Coronary artery (tissue), 2 donors: Measurements from ENCODE around the gene RFX4.

Experiments
- DNase-seq: peaks from one replicate; pipeline ENCODE4 v3.0.0-alpha.2; 2017; ENCODE audit warnings: low spot score
- H3K27ac ChIP-seq, 2 donors: fragments of 200-600 bp; sonication (generic); one replicate each; pipeline ENCODE4 v1.5.1; 2016 to 2019
- H3K4me3 ChIP-seq: fragments of 200-600 bp; sonication (generic); 2 replicates; pipeline ENCODE4 v1.5.1; 2016; ENCODE audit warnings: mild to moderate bottlenecking, moderate library complexity
- CTCF ChIP-seq: fragments of 200-600 bp; sonication (generic); IDR thresholded peaks from one replicate; pipeline ENCODE4 v1.5.1; 2019; ENCODE audit warnings: antibody characterized with exemption

RFX4 gene

DNA sequence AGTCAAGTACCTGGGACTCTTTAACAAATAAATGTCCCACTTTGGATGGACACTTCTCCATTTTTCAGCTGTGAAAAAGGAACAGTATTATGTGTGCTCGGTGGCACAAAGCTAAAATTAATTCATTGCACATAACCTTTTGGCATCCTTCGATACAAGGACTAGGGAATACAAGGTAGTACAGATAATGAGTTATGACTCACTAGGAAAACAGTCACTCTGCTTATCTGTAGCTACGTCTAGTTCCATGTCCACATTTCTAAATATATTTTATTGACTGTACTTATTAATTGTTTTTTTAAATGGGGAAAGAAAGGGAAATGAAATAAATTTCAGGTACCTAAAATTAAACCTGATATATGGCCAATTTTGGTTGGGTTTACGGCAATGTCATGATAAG, 156.5 kb downstream of the RFX4 start:
- TF ChIP-seq CTCF: no peak
- H3K4me3 ChIP-seq: no peak overlapping the region
- no peak overlapping the region for H3K27ac ChIP-seq
- no peak for DNase-seq

- no peak for DNase-seq
- H3K27ac ChIP-seq: no peak overlapping the region
- no peak for TF ChIP-seq CTCF
- H3K4me3 ChIP-seq: no peak overlapping the region
These were observed 157.2 kb downstream of the RFX4 start for GRCh38 chr12:106739815-106740530.

DNA sequence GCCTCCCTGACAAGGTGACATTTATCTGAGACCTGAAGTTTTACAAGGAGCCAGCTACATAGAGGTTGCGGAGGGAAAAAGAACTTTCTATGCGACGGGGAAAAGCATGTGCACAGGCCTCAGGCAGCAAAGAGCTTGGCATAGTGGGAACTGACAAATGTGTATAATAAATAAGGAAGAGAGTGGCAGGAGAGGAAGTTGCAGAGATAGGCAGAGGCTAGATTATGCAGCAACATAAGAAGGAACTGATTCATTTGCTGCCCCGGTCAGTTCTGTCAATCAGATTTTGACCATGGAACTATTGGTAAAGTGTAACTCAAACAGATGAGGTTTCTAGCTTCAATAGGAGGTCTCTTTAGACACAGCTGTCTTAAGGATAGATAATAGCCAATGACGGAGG, 158.0 kb downstream of the RFX4 start:
- DNase-seq: no peak
- no peak overlapping the region for H3K4me3 ChIP-seq
- no peak for TF ChIP-seq CTCF
- H3K27ac ChIP-seq: no peak overlapping the region

DNA sequence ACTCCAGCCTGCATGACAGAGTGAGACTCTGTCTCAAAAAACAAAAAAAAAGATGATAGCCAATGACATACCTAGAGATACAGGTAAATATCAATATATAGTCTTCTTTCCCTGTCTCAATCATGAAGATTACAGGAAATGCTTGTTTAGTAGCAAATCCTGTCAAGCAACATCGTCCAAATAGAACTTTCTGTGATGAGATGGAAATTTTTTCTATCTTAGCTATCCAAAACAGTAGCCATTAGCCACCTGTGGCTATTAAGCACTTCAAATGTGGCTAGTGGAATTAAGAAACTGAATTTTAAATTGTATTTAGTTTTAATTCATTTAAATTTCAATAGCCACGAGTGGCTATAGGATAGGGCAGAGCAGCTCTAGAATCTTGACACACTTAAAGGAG, 158.4 kb downstream of the RFX4 start:
- Histone ChIP-seq H3K4me3 (no peak overlapping the region), H3K27ac (no peak overlapping the region)
- TF ChIP-seq CTCF: no peak
- DNase-seq: no peak

DNA sequence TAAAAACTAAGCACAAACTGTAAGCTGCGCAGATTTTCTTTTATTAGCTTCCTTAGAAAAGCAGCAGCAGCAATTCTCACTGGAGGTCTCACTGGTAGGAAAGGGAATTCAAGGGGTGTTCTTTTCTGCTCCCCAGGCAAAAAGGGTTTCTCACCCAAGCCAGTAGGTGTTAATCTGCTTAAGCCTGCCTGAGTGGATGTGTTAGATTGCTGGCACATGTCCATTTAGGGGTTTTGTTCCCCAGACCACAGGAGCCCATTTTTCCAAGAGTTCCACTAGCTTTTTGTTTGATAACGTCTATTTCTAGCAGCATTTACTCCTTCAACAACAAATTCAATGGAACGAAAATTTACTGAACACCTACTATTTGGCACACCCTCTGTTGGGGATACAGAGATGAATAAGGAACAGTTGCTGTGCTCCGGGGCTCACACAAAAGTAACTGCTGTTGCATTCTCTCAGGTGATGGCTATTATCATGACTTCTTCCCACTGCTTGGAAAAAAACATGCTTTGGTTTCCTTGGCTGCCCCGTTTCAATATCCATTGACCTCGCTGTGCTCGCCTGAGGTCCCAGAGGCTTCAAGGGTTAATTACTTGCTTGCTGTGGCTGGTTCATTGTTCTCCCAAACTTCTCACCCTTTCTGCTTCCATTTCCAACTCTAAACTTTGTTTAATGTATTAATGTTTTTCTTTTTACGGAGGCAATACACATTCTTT, 160.6 kb downstream of the RFX4 start:
- Histone ChIP-seq H3K27ac (no peak overlapping the region), H3K4me3 (no peak overlapping the region)
- no peak for DNase-seq
- no peak for TF ChIP-seq CTCF

- DNase-seq: no peak
- Histone ChIP-seq H3K27ac (no peak overlapping the region), H3K4me3 (no peak overlapping the region)
- no peak for TF ChIP-seq CTCF
These were observed 161.8 kb downstream of the RFX4 start for GRCh38 chr12:106744600-106744999.
